ENCODE measurements around the gene POLR2A. TPM values are rescaled to one million over a fixed set of nuclear protein-coding genes. Genes with fewer than 3 reads are reported as not detected.

POLR2A gene
- total and polyA plus RNA-seq, 2 of the 13 experiments (the other 11 are each of a cell fraction or from before 2014, with no cell fraction given) = 17.8 to 18.3 TPM

GRCh38 chr17:7484067-7484918 lies at the start of gene POLR2A (continued):
- TF ChIP-seq ZNF713 (CRISPR knock-in tag; IDR thresholded peaks at IDR 0.05) (no peak), FOXC1 (CRISPR knock-in tag; IDR thresholded peaks at IDR 0.05; ENCODE audit: borderline replicate concordance) (peak; percentile 13; the same call in 1 of the 2 replicates), HIVEP1 (CRISPR knock-in tag; IDR thresholded peaks at IDR 0.05) (peak; percentile 21; the same call in 1 of the 2 replicates), TARDBP (CRISPR knock-in tag; IDR thresholded peaks at IDR 0.05) (no peak), SALL2 (CRISPR knock-in tag; IDR thresholded peaks at IDR 0.05) (0 out of 2 replicates have a peak, but pooled peaks have one; percentile 25), ZNF343 (CRISPR knock-in tag; IDR thresholded peaks at IDR 0.05) (peak; percentile 97), PHF20 (CRISPR knock-in tag; IDR thresholded peaks at IDR 0.05) (peak; percentile 66; the same call in 1 of the 2 replicates), TBL1XR1 (IDR thresholded peaks at IDR 0.05; ENCODE audit: borderline replicate concordance, low read length, partially characterized antibody) (peak; percentile 31), ZNF329 (CRISPR knock-in tag; IDR thresholded peaks at IDR 0.05; ENCODE audit: low read depth) (peak; percentile 76; the same call in 1 of the 2 replicates), CAMTA2 (CRISPR knock-in tag; IDR thresholded peaks at IDR 0.05; ENCODE audit: borderline replicate concordance) (no peak), THAP11 (CRISPR knock-in tag; IDR thresholded peaks at IDR 0.05) (peak; percentile 89), DMTF1 (CRISPR knock-in tag; IDR thresholded peaks at IDR 0.05) (no peak), RXRB (CRISPR knock-in tag; IDR thresholded peaks at IDR 0.05; ENCODE audit: borderline replicate concordance) (peak; percentile 80), RBM39 (IDR thresholded peaks at IDR 0.05; ENCODE audit: low read depth, low read length, poor library complexity, severe bottlenecking) (peak; percentile 97), ZNF781 (CRISPR knock-in tag; IDR thresholded peaks at IDR 0.05; ENCODE audit: borderline replicate concordance, not compliant biosample characterization) (peak; percentile 76), ZFP36L2 (CRISPR knock-in tag; IDR thresholded peaks at IDR 0.05) (peak; percentile 87), TBP (CRISPR knock-in tag; IDR thresholded peaks at IDR 0.05) (no peak), MIER3 (CRISPR knock-in tag; IDR thresholded peaks at IDR 0.05; ENCODE audit: borderline replicate concordance) (peak; percentile 69; the same call in 1 of the 2 replicates), CENPX (CRISPR knock-in tag; IDR thresholded peaks at IDR 0.05) (no peak)
- TF ChIP-seq, protein P1, sequence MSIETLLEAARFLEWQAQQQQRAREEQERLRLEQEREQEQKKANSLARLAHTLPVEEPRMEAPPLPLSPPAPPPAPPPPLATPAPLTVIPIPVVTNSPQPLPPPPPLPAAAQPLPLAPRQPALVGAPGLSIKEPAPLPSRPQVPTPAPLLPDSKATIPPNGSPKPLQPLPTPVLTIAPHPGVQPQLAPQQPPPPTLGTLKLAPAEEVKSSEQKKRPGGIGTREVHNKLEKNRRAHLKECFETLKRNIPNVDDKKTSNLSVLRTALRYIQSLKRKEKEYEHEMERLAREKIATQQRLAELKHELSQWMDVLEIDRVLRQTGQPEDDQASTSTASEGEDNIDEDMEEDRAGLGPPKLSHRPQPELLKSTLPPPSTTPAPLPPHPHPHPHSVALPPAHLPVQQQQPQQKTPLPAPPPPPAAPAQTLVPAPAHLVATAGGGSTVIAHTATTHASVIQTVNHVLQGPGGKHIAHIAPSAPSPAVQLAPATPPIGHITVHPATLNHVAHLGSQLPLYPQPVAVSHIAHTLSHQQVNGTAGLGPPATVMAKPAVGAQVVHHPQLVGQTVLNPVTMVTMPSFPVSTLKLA (IDR thresholded peaks at IDR 0.05) = peak; percentile 42
- TF ChIP-seq, protein P2, sequence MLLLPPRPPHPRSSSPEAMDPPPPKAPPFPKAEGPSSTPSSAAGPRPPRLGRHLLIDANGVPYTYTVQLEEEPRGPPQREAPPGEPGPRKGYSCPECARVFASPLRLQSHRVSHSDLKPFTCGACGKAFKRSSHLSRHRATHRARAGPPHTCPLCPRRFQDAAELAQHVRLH (CRISPR knock-in tag; IDR thresholded peaks at IDR 0.05; ENCODE audit: borderline replicate concordance, low read depth) = peak; percentile 83
- TF ChIP-seq, protein P3, sequence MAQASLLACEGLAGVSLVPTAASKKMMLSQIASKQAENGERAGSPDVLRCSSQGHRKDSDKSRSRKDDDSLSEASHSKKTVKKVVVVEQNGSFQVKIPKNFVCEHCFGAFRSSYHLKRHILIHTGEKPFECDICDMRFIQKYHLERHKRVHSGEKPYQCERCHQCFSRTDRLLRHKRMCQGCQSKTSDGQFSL (CRISPR knock-in tag; IDR thresholded peaks at IDR 0.05) = peak; percentile 93
- TF ChIP-seq, protein P4, sequence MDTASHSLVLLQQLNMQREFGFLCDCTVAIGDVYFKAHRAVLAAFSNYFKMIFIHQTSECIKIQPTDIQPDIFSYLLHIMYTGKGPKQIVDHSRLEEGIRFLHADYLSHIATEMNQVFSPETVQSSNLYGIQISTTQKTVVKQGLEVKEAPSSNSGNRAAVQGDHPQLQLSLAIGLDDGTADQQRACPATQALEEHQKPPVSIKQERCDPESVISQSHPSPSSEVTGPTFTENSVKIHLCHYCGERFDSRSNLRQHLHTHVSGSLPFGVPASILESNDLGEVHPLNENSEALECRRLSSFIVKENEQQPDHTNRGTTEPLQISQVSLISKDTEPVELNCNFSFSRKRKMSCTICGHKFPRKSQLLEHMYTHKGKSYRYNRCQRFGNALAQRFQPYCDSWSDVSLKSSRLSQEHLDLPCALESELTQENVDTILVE (CRISPR knock-in tag; IDR thresholded peaks at IDR 0.05) = peak; percentile 91; the same call in 1 of the 2 replicates

All from HepG2 (cell line).